CD4-positive, alpha-beta T cell treated with Interleukin-2 at 100 ng/mL for 4 hours (primary cell): ENCODE measurements around the gene NOTO.
A peak's percentile ranks its signal among the peaks of the same experiment; 100 is the strongest.
"Not testable (repeated sequence)": the region's sequence is repeated elsewhere in the genome, so short reads cannot be mapped to it uniquely, and the experiment has no call there.

ENCODE experiments used
- DNase-seq: peaks from one replicate; pipeline ENCODE4 v3.0.0-alpha.2; 2020; ENCODE audit warnings: low spot score

Gene NOTO

GRCh38 chr2:73202156-73203054 lies at the start of gene NOTO:
Gene NOTO, plus strand, starts transcription at chr2:73202574. Its CDS starts 93 bp downstream, at chr2:73202667.
- no peak for DNase-seq

- peak; percentile 23 for DNase-seq
These were observed 45.7 kb upstream of the NOTO start for GRCh38 chr2:73156539-73157124.

- DNase-seq, result no peak
These were observed 39.5 kb upstream of the NOTO start for GRCh38 chr2:73162856-73163391.

- DNase-seq, result peak; percentile 65
These were observed 38.6 kb upstream of the NOTO start for GRCh38 chr2:73163483-73164367.

- DNase-seq, result not testable (repeated sequence)
These were observed 36.4 kb upstream of the NOTO start for GRCh38 chr2:73165978-73166377.

GRCh38 chr2:73166813-73167212 lies 35.6 kb upstream of the NOTO start:
- not testable (repeated sequence) for DNase-seq

- not testable (repeated sequence) for DNase-seq
These were observed 34.0 kb upstream of the NOTO start for GRCh38 chr2:73168348-73168747.

GRCh38 chr2:73170341-73170740 lies 32.0 kb upstream of the NOTO start:
- DNase-seq, result not testable (repeated sequence)

GRCh38 chr2:73172963-73173362 lies 29.4 kb upstream of the NOTO start:
- DNase-seq, result no peak

- DNase-seq, result no peak
These were observed 28.6 kb upstream of the NOTO start for GRCh38 chr2:73173781-73174180.

- DNase-seq, result no peak
These were observed 28.1 kb upstream of the NOTO start for GRCh38 chr2:73174244-73174643.

- no peak for DNase-seq
These were observed 27.3 kb upstream of the NOTO start for GRCh38 chr2:73174941-73175662.

- peak; percentile 58 for DNase-seq
These were observed 26.6 kb upstream of the NOTO start for GRCh38 chr2:73175663-73176204.

GRCh38 chr2:73176205-73176880 lies 26.0 kb upstream of the NOTO start:
- DNase-seq, result no peak

GRCh38 chr2:73176881-73177644 lies 25.3 kb upstream of the NOTO start:
- peak; percentile 87 for DNase-seq

- DNase-seq, result no peak
These were observed 24.6 kb upstream of the NOTO start for GRCh38 chr2:73177645-73178255.

- no peak for DNase-seq
These were observed 16.4 kb upstream of the NOTO start for GRCh38 chr2:73185965-73186364.

- no peak for DNase-seq
These were observed 14.8 kb upstream of the NOTO start for GRCh38 chr2:73187549-73187948.

- no peak for DNase-seq
These were observed 4.8 kb upstream of the NOTO start for GRCh38 chr2:73197579-73197978.
